HG03064 (cell line): Measurements from ENCODE around the gene KCNC1.

ENCODE experiments used
- ATAC-seq: cut with Tn5 transposase; IDR thresholded peaks from one replicate; pipeline ENCODE4 v1.9.1; 2021; ENCODE audit warnings: low read depth; ENCODE audit not compliant: unreplicated experiment

KCNC1 gene

DNA sequence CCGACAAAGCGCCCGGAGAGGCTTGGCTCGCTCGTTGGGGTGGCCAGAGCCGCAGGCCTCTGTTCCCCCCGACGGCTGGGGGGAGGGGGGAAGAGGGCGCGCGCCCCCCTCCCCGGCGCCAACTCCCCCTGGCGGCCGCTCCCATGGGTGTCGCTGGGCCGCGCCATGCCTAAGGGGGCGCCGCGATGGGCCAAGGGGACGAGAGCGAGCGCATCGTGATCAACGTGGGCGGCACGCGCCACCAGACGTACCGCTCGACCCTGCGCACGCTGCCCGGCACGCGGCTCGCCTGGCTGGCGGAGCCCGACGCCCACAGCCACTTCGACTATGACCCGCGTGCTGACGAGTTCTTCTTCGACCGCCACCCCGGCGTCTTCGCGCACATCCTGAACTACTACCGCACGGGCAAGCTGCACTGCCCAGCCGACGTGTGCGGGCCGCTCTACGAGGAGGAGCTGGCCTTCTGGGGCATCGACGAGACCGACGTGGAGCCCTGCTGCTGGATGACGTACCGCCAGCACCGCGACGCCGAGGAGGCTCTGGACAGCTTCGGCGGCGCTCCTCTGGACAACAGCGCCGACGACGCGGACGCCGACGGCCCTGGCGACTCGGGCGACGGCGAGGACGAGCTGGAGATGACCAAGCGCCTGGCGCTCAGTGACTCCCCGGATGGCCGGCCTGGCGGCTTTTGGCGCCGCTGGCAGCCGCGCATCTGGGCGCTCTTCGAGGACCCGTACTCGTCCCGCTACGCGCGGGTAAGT, 1.4 kb downstream of the KCNC1 start:
- no peak for ATAC-seq

DNA sequence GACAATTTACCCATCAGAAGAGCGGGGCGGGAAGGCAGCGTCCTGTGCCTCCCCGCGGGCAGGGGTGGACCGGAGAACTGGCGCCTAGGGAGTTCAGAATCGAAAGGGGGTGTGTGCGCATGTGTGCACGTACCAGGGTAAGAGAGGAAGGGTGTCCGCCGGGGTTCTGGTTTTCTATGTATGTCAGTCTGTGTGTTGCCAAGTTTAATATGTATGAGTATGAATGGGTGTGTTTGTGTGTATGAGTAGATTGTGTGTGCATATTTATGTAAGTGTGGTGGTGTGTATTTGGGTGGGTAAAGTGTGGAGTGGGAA, 2.0 kb downstream of the KCNC1 start:
- no peak for ATAC-seq

DNA sequence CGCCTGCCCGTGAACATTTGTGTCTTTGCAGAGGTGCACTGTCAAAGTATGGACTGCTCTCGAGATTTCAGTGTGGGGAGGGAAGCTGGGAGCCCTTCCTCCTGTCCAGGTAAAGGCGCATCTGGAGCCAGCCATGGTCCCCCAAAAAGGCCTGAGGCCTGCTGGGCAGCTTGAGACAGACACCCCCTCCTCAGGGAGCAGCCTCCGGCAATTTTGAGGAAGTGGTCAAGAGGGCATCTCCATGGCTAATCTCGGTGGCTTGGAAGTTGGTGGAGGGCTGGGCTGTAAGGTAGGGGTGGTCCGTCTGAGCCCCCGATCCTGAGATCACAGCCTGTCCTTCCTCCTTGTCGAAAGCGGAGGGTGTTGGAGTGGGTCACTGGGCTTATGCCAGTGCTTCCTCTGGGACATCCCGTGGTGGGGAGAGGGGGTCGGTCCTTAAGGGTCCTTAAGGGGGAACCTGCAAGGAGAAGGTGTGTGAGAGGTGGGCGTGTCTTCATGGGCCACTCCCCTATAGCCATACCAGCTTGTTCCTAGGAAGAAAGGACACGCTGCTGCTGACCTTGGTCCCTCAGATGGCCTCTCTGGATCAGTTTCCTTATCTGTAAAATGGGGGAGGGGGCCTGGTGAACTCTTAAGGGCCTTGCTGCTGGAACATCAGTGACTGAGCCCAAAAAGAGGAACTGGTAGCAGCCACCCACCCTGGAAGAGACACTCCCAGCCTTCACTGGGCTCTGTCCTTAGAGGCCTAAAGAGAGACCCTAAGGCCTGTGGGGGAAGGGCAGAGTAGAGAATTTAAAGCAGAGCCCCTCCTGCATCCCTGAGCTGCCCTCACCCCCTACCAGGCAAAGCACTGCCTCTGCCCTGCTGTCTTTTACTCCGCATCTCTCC, 2.6 kb downstream of the KCNC1 start:
- no peak for ATAC-seq

DNA sequence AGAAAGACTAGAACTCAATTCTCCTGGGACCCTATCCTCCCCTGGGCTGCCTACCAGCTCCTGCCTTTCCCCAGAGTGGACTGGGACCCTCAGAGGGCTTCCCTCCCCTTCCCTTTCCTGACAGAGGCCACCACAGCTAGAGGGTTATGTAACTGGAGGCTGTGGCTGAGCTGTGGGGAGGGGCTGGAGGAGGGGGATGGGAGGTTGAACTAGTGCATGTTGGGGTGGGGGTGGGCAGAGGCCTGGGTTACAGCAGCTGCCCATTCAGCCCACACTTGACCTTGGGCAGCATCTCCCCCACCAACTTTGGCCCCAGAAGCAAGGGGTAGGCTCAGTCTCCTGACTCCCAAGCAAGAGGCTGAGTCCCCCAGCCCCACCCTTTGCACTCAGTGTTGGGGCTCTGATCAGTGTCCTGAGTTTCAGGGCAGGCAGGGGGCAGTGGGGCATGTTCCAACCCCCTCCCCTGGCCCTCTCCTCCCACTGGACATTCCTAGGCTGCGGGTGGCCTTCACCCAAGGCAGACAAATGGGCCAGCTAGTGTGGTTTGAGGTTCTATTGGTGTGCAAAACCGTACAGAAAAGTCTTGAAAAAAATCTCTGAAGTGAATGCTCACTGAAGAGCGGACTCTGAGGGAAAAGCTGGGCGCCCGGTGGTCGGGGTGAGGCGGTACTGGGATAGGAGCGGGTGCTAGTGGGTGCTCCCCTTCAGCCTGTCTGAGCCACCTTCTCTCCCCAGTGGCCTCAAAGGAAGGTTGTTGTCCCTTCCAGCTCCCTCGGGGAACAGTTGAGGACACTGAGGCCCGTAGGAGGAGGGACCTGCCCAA, 3.8 kb downstream of the KCNC1 start:
- ATAC-seq: no peak

DNA sequence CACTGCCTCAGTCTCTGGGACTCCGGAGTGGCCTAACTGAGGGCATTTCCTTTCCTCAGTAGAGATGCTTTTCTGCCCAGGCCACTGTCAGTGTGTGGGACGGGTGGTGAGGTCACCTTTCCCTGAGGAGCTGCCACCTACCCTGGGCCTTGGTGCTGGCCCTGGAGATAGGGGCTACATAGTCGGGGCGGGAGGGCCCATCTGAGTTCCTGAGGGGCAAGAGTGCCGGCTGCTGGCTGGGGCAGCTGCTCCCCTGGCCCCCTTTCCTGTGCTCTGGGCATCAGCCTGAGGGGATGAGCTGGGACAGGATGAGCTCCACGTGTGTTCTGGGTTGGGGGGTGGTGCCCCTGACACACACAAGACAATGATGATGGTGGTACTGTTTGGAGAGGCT, 5.4 kb downstream of the KCNC1 start:
- no peak for ATAC-seq

DNA sequence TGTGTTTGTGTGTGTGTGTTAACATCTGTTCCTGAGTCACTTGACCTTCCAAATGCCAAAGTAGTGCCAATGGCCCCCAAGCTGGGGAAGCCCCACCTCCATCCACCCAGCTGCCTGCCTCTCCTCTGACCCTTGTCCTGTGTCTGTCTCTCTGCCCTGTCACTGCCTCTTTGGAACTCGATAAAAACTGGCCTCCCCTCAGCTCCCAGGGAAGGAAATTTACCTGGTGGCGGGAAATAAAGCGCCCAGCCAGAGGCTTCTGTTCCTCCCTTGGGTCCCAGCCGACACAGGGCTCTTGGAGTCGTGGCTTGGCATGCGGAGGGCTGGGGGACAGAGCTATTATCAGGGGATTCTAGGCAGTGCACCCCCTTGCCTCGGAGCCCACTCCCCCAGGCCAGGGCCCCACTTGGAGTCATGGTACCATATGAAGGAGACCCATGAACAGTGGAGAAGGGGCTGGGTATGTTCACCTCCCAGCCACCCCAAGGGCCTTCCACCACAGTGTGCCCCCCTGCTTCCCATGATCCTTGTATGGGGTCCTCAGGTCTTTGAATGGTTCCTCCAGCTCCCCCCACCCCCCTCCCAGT, 6.2 kb downstream of the KCNC1 start:
- no peak for ATAC-seq

DNA sequence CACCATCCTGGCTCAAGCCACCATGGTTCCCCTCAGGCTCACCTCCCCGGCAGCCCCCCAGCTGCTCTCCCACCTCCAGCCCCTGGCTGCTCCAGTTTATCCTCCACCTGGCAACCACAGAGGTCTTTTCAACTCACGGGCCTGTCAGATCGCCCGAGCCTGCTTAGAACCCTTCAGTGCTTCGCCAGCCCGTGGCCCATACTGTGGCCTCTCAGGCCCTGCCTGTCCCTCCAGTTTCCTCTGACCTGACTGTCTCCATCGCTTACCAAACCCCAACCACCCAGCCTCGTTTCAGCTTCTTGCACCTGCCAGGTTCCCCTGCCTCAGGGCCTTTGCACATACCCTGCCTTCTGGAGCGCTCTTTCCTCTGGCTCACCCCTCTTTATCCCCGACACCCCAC, 6.9 kb downstream of the KCNC1 start:
- no peak for ATAC-seq

DNA sequence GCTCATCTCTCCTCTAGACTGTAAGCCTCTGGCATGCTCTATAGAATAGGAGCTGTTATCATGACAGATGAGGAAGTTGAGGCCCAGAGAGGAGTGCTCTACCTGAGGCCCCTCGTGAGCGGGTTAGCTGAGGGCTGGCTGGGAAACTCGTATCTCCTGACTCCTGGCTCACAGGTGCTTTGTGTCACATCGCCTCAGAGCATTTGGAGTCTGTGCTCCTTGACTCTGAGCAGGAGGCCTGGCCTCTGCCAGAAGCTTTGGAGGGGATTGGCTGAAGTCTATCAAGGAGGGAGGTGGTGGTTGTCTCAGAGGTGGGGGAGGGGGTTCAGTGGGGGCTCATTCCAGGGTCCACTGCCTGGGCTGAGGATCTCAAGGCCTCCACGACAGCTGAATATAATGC, 7.4 kb downstream of the KCNC1 start:
- ATAC-seq: no peak

DNA sequence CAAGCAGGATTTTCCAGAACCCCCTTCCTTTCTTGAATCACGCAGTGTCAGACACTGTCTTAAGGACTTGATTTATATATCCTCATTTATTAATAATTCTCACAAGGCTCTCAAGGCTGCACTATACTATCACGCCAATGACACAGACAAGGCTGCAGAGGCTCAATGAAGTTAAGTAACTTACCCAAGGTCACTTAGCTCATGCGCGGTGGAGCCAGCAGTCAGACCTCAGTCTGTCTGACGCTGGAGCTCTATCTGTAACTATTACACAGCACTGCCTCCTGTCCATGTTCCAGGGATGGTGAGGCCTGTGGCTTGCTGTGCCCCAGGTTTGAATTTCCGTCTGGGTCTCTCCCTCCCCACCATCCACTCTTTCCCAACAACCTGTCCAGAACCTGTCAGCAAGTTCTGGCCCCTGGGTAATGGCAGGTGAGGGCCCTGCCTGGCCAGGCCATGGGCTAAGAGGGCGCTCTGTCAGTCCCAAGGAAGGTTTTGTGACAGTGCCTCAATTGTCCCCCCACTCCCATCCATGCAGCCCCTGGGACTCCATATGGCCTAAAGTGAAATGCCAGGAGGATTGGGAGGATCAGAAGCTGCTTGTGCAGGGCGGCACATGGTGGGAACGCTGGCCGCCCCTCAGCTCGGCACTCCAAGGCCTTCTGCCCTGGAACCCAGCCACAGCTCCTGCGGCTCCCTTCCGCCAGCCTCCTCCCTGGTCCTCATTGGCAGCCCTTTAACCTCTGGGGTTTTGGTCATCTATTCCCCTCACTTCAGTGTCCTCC, 8.6 kb downstream of the KCNC1 start:
- no peak for ATAC-seq

DNA sequence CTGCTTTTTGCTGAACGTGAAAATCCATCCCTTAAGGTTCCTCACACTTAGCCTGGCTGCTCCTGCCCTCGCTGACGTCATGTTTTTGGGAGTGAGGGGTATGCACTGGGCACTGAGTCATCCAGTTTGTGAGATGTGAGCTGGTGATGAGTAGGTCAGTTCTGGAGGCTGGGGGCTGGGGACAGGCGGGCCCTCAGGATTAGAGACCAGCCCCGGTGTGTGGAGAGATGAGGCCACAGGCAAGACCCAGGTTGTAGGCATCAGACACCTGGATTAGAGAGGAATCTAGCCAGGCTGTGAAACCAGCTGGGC, 9.2 kb downstream of the KCNC1 start:
- no peak for ATAC-seq

DNA sequence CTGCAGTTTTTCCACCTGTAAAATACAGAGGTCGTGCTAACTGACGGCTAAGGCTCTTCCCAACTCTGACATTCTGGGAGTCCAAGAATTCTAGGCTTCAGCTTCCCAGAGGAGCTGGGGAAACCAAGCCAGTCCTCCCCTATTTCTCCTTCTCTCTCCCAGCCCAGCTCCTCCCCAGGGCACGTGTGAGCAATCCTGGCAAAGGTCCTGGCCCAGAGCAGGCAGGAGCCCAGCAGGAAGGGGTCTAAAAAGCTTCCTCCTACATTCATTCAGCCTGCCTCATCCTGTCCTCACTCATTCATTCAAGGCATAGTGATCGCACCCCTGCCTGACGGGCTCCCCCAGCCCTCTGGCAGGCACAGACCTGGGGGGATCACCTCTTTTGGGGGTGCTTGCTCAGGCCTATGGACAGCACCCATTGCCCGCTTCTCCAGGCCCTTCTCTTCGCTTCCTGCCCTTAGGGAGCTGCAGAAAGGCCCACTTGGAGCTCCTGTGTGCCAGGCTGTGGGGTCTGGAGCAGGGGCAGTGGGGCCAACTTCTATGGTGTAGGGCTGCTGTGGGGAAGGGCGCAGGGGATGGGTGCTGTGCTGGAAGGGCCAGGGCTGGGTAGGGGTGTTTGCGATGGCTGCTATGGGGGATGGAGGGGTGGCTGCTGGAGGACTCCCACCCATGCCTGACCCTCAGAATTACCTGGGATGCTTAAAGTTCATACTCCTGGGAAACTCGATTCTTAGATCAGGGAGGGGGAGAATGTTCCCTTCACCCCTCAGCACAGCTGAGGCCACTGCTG, 9.8 kb downstream of the KCNC1 start:
- ATAC-seq: no peak

DNA sequence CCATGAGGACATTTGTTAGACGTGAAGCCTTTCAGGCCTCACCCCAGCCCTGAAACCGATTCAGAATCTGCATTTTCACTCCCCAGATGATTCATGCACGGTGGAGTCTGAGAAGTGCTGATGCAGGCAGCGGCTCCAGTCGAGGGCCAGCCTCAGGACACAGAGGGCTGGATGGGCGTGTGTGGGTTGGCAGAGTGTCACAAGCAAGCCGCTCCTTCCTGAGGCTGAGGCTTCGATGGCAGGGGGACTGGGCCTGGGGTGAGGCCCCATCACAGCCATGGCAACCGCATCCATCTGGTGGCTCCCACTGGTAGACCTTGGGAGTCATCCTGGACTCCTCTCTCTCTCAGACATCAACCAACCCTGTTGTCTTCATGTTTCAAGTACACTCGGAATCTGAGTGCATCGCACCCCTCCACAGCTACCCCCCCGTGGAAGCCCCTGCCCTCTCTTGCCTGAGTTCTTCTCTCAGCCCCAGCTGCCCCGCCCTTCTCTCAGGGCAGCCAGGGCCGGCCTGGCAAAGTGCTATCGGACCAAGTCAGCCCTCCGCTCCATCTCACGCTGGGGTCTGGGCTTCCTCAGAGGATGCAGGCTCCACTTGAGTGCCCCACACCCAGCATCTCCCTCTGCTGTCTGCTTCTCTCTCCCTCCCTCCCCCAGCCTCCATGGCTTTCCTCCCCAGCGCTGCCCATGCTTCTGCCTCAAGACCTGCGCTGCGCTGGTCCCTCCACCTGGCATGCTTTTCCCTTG, 10.6 kb downstream of the KCNC1 start:
- no peak for ATAC-seq

DNA sequence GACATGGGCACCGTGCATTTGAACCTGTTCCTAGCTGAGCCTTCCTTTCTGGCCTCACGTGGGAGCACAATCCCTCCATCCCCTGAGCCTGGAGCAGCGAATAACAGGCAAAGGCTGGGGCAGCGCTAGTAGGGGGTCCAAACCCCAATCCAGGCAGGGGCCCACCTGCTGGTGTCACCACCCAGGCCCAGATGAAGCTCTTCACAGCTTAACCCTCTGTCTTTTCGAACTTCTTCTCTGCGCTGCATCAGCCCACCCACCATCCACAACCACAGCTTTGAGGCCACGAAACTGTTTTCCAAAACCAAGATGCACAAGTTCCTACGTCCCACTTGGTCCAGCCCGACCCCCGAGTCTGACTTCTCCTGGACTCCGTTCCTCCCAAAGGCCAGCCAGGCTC, 11.5 kb downstream of the KCNC1 start:
- ATAC-seq: no peak

DNA sequence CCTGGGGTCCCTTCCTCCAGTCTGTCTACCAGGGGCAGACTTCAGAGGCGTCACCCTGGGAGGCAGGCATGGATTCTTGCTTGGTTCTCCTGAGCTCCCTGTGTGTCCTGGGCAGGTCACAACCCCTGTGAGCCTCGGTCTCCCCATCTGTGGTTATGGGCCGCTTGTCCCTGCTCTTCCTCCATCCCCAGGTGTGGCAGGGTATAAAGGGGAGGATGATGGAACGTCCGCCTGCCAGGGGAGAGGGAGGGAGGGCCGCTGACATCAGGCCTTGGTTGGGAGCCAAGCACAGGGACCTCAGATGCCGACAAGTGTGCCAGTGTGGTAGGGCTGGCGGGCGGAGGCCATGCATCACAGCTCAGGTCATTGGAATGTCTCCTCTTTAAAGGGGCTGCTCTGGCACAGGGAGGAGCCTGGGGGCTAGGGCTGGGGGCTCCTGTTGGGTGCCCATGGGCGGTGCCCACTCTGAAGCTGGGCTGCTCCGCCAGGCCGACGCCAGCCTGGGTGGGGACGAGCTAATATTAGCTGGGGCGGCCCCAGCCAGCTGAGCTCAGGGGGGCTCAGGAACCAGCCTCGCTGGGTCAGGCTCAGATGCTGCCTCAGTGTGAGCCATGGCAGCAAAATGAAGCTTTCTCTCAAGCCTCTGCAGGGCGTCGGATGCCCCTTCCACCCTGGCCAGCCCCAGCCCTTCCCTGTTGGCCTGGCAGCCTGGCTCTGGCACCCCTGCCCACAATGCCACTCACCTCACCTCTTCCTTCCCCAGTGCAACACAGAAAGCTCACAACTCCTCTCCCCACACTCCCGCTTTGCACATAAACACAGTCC, 12.8 kb downstream of the KCNC1 start:
- no peak for ATAC-seq

DNA sequence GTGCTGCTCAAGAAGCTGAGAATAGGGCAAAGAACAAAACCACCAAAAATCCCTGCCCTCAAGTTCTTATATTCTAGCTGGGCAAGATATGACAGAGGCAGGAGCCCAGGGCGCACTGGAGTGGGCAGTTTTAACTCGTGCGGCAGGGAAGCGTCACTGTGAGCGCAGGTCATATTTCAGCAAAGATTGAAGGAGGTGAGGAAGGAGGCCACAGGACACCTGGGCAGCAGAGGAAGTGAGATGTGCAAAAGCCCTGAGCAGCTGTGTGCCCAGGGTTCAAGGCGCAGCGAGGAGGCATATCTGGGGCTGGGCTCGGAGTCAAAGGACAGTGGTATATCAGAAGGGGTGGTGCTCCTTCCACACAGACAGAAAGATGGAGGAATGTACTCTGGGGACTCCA, 13.5 kb downstream of the KCNC1 start:
- no peak for ATAC-seq

DNA sequence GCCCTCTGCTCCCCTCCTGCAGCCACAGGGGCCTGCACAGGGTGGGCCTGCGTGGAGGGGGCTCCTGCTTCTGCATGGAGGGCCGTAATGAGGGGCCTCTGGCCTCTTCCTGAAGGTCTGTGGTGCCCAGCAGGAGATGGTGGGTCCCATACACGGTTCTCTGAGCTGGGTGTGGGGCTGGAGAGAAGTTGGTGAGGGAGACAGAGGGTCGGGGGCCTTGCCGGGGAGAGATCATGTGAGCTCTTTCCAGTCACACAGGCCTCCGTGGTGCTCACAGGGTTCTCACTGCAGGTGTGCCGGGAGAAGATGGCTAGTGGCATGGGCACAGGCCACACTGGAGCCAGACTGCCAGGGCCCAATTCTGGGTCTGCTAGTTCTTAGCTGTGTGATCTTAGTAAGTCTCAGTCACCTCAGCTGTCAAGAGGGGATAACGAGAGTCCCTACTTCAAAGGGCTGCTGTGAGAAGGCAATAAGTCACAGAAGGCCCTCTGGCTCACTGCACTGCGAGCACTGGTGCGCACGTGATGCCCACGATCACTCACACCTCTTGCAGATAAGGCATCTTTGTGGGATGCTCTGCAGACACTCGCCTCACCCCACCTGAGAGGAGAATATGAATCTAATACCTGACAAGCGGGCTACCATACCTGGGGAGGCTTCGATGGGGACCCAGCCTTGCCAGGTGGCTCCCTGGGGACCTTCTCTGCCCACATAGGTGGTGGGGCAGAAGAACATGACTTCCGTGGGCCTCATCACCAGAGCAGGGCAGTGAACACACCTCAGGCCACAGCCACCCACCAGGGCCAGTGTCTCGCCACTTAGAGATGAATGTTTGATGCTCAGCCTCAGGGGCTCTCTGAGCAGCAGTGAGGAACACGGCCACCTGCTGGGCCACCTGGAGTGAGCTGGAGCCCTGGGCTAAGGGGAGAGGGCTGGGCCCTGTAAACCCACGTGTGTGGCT, 14.5 kb downstream of the KCNC1 start:
- ATAC-seq: no peak
